HL-60 (cell line): Measurements from ENCODE around the gene MRPL28.

ENCODE experiments used
- DNase-seq, 2 experiments: peaks; one replicate each; pipeline ENCODE4 v3.0.0-alpha.2; 2010 to 2020; ENCODE audit warnings: low read depth in 1 of 2, low spot score in 1 of 2
- H3K27ac ChIP-seq: fragments of 250-450 bp; sonication (Bioruptor Pico); replicated peaks from 2 replicates; pipeline ENCODE4 v1.5.1; 2020; ENCODE audit warnings: mild to moderate bottlenecking, moderate library complexity
- H3K27me3 ChIP-seq: fragments of 250-450 bp; sonication (Bioruptor Pico); 2 replicates; pipeline ENCODE4 v1.5.1; 2021; ENCODE audit warnings: mild to moderate bottlenecking, moderate library complexity; ENCODE audit not compliant: insufficient read depth, poor library complexity, severe bottlenecking
- H3K4me3 ChIP-seq: replicated peaks from 2 replicates; pipeline ENCODE4 v1.5.1; 2011; ENCODE audit warnings: mild to moderate bottlenecking, control low read depth, low read length; ENCODE audit not compliant: insufficient read depth
- CTCF ChIP-seq: IDR thresholded peaks from one replicate; pipeline ENCODE4 v1.5.1; 2011; ENCODE audit warnings: low read length, control low read depth, inconsistent platforms; ENCODE audit not compliant: insufficient read depth
- GABPA ChIP-seq: IDR thresholded peaks from 2 replicates; pipeline ENCODE4 v1.6.1; 2012; ENCODE audit warnings: low read depth
- POLR2AphosphoS5 ChIP-seq: IDR thresholded peaks from 2 replicates; pipeline ENCODE4 v1.6.1; 2012; ENCODE audit warnings: low read depth
- REST ChIP-seq: IDR thresholded peaks from 2 replicates; pipeline ENCODE4 v1.6.1; 2012; ENCODE audit warnings: low read depth; ENCODE audit not compliant: insufficient replicate concordance
- SPI1 ChIP-seq: IDR thresholded peaks from 2 replicates; pipeline ENCODE4 v1.6.1; 2012; ENCODE audit warnings: low read depth, mild to moderate bottlenecking, borderline replicate concordance

MRPL28 gene

GRCh38 chr16:381012-381788 lies 10.9 kb upstream of the MRPL28 start:
- TF ChIP-seq SPI1 (no peak), REST (no peak), CTCF (no peak), POLR2AphosphoS5 (0 out of 2 replicates have a peak, but pooled peaks have one; percentile 24), GABPA (0 out of 2 replicates have a peak, but pooled peaks have one; percentile 14)
- DNase-seq = no peak
- peak overlapping the region; percentile 56 for H3K27ac ChIP-seq
- H3K27me3 ChIP-seq = no peaks in the 10 kb centered on the region
- H3K4me3 ChIP-seq = peak overlapping the region; percentile 86

- Histone ChIP-seq H3K27me3 (no peaks in the 10 kb centered on the region), H3K4me3 (peak overlapping the region; percentile 86), H3K27ac (peak overlapping the region; percentile 56; the same call in 1 of the 2 replicates)
- DNase-seq = no peak
- TF ChIP-seq CTCF = no peak
- TF ChIP-seq GABPA = no peak
- no peak for TF ChIP-seq SPI1
Measured at GRCh38 chr16:380762-381011, 10.3 kb upstream of the MRPL28 start.

- Histone ChIP-seq H3K27me3 (no peaks in the 10 kb centered on the region), H3K27ac (no peak overlapping the region), H3K4me3 (peak overlapping the region; percentile 86; the same call in 1 of the 2 replicates)
- no peak for DNase-seq
- TF ChIP-seq SPI1 = no peak
- no peak for TF ChIP-seq GABPA
- TF ChIP-seq POLR2AphosphoS5 = no peak
- TF ChIP-seq REST = no peak
- no peak for TF ChIP-seq CTCF
Measured at GRCh38 chr16:379961-380761, 9.8 kb upstream of the MRPL28 start.
